Activated T-cell treated with anti-CD3 and anti-CD28 coated beads, Interleukin-2, amount 50 U/mL, for 48 hours (primary cell): Measurements from ENCODE around the gene KCNAB1.
"Not testable (repeated sequence)": the region's sequence is repeated elsewhere in the genome, so short reads cannot be mapped to it uniquely, and the experiment has no call there.

Experiments used
- DNase-seq, 2 experiments: peaks; one replicate each; pipeline ENCODE4 v3.0.0-alpha.2; 2020

KCNAB1 gene

GRCh38 chr3:156180077-156180476 is 59.7 kb downstream of the KCNAB1 start:
- no peak for DNase-seq

- no peak for DNase-seq
These were observed 61.1 kb downstream of the KCNAB1 start for GRCh38 chr3:156181509-156181908.

DNA sequence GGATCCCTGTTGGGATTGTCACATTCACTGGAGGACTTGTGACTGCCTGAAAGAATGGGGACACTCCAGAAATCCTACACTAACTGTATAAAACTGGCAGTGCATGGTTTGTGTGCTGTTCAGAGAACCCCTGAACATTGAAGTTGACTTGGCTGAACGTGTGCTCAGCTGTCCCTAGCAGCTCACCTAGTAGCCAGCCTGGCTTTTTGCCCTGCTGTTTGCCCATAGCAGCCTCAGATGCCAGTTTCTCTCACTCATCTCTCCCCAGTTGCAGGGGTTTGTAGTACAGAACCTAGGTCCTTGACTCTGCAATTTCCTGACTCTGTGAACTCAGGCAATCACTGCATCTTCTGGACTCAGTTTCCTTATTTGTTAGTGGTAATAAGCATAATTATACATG is 63.0 kb downstream of the KCNAB1 start:
- no peak for DNase-seq

DNA sequence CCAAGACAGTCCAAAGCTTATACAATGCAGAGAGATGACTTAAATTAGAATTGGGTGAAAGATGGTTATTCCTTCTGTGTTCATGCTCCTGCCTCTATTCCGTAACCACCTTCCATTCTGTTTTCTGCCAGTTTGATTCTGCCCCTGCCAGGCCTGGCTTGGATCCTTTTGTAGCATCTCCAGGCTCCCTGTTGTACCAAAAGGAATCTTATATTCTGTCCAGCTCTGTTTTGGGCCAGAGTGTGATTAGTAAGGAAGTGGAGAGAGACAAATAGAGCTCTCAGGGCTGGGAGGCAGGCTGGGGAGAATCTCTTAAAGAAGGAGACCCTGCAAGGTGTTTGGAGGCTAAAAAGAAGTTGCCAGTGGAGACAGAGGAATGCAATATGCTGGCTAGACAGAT is 63.8 kb downstream of the KCNAB1 start:
- no peak for DNase-seq

- no peak for DNase-seq
These were observed 66.9 kb downstream of the KCNAB1 start for GRCh38 chr3:156187146-156187769.

DNA sequence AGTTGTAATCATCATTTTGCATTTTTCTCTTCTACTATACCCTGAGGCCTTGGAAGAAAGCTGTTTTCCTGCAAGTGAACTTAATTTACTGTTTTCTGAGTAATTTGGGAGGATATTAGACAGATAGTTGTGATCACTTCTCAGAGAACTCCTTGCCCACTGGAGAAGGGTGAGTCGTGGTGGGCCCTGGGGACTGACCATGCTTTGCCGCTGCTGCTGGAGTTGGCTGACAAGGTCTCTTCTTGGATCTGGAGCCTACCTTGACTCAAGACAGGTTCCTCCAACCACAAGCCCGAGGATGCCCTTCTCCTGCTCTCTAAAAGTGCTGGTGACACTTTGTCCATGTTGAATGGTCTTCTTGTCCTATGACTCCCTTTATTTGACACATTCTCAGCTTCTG is 68.4 kb downstream of the KCNAB1 start:
- no peak for DNase-seq

DNA sequence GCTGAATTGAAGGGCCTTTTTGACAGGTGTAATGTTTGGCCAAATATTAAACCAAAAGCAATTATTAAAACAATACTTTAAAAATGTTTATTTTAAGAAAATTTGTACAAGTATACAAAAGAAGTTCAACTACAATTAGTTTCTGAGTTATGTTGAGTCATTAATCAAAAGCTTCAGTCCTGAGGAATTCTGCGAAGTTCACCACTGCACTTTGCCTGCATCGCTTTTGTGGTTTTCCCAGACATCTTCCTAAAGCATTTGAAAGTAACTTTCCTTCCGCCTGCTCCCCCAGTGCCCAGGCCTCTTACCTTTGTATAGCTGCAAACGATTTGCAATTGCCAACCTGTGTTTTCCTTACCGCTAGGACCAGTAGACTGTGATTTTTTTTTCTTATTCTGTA is 69.5 kb downstream of the KCNAB1 start:
- no peak for DNase-seq

GRCh38 chr3:156194945-156195344 is 74.6 kb downstream of the KCNAB1 start:
- DNase-seq, result not testable (repeated sequence)

DNA sequence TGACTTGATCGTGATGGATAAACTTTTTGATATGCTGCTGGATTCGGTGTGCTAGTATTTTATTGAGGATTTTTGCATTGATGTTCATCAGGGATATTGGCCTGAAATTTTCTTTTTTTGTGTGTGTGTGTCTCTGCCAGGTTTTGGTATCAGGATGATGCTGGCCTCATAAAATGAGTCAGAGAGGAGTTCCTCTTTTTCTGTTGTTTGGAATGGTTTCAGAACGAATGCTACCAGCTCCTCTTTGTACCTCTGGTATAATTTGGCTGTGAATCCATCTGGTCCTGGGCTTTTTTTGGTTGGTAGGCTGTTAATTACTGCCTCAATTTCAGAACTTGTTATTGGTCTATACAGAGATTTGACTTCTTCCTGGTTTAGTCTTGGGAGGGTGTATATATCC is 76.8 kb downstream of the KCNAB1 start:
- not testable (repeated sequence) for DNase-seq

- DNase-seq, result no peak
These were observed 81.3 kb downstream of the KCNAB1 start for GRCh38 chr3:156201411-156202405.

DNA sequence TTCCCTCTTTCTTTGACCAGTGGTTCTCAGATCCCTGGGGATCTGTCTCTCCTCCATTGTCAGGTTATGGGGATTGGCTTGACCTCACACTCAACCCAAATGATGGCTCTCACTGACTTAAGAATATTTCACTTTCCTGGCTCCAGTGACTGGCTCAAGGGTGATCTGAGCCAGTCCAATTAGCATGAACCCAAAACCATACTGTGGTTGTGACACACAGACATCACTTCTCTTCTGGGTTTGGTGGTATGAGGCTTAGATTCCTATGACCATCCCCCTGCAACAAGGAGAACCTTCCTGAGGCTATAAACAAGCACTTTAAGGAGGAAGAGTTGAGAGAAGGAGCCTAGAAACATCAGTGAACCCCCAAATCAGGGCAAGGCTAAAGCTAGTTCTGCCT is 85.8 kb downstream of the KCNAB1 start:
- no peak for DNase-seq

DNA sequence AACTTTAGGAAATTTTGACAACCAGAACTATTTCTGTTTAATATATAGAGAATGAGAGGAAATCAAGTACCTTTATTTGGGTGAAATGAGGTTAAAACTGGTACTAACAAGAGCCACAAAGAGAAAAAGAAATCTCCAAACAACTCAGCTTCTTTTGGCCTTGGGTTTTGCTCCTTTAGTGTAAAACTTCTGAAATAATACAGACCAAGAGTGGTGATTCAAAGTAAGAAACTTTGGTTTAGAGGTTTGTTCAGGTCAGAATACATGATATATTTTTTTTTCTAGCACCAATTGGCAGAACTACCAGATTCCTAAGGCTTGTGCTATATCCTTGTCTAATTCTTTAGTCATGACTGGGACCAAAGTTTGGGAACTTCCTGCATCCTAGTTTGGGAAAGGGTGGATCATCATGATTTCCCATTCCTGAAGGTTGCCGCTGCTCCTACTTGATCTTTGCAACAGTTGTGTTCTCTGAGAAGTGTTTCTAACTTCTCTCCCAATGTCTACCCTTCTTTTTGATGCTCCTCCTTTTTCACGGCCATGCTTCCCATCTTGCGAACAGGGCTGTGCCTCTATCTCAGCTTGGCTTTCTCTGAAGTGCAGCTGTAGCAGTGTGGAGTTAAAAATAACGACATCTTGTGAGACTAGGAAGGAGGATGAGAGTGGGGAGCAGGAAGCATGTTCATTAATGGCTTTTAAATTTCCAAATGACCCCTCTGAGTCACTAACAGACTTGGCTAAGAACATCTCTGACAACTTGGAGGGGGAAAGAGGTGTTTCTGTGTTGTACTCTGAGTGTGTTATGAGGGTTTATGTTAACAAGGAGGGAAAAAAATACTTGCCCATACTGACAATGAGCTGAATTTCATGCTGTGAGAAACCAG is 87.7 kb downstream of the KCNAB1 start:
- DNase-seq, result no peak

DNA sequence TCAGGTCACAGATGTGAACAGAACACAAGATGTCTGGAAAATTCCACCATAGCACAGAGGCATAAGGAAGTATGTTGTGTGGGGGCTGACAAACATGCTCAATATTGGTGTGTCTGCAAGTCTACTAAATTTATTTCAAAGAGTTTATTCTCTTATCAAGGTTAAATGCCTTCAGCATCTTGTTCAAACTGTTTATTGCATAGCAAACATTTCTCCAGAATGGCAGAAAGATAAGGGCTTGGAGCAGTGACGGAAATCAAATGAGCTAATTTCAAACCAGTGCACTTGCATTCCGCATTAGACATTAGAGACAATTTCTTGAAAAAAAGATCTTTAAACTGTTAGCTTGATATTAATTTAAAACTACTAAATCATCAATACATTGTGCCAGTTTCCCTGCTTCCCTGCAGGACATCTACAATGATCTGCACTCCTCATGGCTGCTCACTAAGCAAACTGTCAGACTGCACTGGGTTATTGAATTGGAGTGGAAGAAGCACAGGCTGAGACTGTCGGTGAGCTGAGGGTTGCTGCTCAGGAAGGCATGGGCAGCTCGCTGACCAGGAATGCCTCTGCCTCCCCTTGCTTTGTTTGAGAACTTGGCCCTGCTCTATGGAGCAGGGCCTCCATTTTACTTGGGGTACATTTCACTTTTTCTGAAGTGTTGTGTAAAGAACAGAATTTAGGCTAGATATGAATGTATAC is 89.4 kb downstream of the KCNAB1 start:
- no peak for DNase-seq

- DNase-seq, result no peak
These were observed 91.2 kb downstream of the KCNAB1 start for GRCh38 chr3:156211583-156211982.

DNA sequence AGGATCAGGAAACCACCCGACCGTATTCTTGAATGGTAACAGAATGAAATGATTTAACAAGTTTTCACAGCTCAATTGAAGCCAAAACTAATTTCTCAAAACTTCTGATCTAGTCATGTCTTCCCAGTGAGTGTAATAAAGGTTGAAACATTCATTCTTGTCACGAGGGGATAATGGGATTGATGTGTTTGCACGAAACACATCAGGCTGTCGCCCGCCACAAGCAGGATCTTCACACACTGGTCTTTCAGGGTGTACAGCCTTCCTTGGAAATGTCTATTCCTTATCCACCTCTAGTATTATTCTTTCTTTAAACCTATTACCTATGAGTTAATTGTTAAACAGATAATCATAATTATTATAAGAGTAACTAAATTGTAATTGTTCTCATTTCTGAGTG is 94.3 kb downstream of the KCNAB1 start:
- no peak for DNase-seq

DNA sequence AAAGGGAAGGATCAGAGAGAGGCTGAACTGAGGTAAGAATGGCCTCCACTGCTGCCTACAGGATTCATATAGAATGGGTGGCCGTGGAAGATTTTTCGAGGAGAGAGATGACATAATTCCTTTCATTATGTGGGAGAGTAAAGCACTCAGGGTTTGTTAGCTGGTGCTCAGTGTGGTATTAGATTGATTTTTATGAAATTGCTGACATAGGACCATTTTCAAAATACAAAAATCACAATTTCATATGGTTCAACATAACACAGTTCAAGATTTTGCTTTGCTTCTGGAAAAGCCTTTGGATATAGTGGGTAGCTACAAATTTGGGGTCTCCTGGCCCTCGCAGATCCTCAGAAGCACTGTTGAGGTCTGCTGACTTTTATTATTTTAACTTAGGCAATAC is 95.4 kb downstream of the KCNAB1 start:
- no peak for DNase-seq

DNA sequence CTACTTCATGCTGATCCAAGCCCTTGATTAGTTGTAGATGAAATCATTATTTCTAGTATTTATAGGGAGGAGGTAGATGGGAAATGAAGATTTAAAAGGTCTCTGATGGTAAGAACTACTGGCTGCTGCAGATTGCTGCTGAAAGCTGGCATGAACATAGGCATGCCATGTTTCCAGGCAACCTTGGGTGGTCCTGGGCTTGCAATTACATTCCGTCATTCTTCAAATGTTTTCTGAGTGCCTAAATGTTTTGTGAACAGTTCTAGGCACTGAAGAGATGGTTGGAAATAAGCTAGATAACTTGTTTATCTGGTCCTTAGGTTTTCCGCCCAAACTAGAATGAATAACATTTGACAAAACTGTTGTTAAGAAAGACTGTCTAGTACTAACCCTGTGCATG is 95.8 kb downstream of the KCNAB1 start:
- DNase-seq, result no peak

DNA sequence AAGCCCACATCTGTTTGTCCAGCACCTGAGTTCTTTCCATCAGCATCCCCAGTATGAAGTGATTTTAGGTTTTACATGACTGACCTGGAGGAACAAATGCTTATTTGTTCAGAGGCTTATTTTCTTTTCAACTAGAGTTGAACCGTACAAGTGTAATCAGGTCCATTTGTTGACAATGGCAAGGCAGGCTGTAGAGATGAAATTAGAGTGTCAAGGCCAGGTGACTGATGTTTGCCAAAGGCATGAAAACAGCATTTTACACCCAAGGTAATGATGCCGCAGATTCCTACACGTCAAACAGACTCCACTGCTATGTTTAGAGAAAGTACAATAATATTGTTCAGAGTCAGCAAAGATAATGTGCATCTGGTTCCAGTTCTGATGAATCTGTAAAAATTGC is 96.5 kb downstream of the KCNAB1 start:
- no peak for DNase-seq

- no peak for DNase-seq
These were observed 97.4 kb downstream of the KCNAB1 start for GRCh38 chr3:156217674-156218352.

DNA sequence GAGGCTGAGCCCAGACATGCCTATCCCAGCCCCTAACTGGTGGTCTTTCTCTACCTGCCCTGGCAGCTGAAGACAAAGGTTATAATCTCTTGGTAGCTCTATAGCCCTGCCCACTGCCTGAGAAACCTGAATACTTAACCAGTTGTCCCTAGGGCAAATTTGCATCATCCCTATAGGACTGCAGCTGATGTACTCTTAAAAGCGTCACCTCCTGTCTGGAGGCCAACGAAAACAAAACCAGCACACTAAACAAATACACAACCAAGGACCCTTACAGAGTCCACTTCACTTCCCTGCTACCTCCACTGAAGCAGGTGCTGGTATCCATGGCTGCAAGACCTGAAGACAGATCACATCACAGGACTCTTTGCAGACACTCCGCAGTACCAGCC is 98.0 kb downstream of the KCNAB1 start:
- no peak for DNase-seq

DNA sequence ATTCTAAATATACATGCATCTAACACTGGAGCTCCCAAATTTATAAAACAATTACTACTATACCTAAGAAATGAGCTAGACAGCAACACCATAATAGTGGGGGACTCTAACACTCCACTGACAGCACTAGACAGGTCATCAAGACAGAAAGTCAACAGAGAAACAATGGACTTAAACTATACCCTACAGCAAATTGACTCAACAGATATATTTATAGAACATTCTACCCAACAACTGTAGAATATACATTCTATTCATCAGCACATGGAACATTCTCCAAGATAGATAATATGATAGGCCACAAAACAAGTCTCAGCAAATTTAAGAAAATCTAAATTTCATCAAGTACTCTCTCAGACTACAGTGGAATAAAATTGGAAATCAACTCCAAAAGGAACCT is 102.0 kb downstream of the KCNAB1 start:
- DNase-seq, result not testable (repeated sequence)

GRCh38 chr3:156224046-156224445 is 103.7 kb downstream of the KCNAB1 start:
- DNase-seq, result not testable (repeated sequence)
